OCI-LY7 (cell line): ENCODE measurements around the gene CHCHD6.

Experiments
- EZH2phosphoT487 ChIP-seq: fragments of 200-600 bp; sonication (generic); IDR thresholded peaks from 2 replicates; pipeline ENCODE4 v1.6.1; 2018; ENCODE audit warnings: low read depth, borderline replicate concordance, mild to moderate bottlenecking, mixed run types, antibody characterized with exemption, low read length, moderate library complexity, mixed read lengths
- TF ChIP-seq, protein P1 (sequence below): fragments of 200-600 bp; sonication (generic); conservative IDR thresholded peaks from 2 replicates; pipeline ENCODE4 v1.5.1; 2014; ENCODE audit warnings: mild to moderate bottlenecking, antibody characterized with exemption, low read length, moderate library complexity, mixed read lengths

DNA sequence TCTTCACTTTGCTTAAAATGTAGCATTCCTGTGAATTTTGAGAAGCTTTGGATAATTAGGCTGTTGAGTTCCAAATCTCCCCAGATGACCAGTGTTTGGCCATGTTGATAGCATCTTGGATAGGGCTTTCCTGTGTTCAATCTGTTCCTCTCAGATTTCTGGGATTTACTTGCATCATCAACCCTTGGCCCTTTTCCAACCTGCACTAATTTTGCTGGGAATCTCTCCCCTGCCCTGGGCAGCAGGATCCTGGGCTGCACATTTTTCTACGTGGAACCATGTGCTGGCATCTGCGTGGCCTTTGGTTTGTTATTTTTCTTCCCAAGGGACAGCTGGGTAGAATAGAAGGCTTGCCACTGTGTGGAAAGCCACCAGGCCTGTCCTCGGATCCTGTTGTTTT lies 203.5 kb downstream of the CHCHD6 start:
- TF ChIP-seq, protein P1, sequence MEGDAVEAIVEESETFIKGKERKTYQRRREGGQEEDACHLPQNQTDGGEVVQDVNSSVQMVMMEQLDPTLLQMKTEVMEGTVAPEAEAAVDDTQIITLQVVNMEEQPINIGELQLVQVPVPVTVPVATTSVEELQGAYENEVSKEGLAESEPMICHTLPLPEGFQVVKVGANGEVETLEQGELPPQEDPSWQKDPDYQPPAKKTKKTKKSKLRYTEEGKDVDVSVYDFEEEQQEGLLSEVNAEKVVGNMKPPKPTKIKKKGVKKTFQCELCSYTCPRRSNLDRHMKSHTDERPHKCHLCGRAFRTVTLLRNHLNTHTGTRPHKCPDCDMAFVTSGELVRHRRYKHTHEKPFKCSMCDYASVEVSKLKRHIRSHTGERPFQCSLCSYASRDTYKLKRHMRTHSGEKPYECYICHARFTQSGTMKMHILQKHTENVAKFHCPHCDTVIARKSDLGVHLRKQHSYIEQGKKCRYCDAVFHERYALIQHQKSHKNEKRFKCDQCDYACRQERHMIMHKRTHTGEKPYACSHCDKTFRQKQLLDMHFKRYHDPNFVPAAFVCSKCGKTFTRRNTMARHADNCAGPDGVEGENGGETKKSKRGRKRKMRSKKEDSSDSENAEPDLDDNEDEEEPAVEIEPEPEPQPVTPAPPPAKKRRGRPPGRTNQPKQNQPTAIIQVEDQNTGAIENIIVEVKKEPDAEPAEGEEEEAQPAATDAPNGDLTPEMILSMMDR, result no peak
- TF ChIP-seq EZH2phosphoT487, result no peak
